ENCODE measurements around the gene NRP1.
A peak's percentile ranks its signal among the peaks of the same experiment; 100 is the strongest.

The NRP1 gene

GRCh38 chr10:33229252-33229948 is 105.1 kb downstream of the NRP1 start:
- Histone ChIP-seq H4K91ac (ENCODE audit: low read depth, low read length) (no peak overlapping the region), H2BK12ac (ENCODE audit: low read length) (no peak overlapping the region), H3K9ac (ENCODE audit: low read length) (no peak overlapping the region), H3K4me1 (ENCODE audit: control insufficient read depth in 1 of 2, insufficient read depth in 2 of 2, low read length in 2 of 2) (peaks cover 0 to 7% of the 10 kb centered on the region in 2 experiments), H3K27ac (ENCODE audit: low read depth, low read length) (no peak overlapping the region), H2BK120ac (ENCODE audit: insufficient read depth, low read length, poor library complexity) (no peak overlapping the region), H3K79me2 (ENCODE audit: control insufficient read depth, insufficient read depth, low read length, poor library complexity) (no peaks in the 10 kb centered on the region), H3K9me3 (ENCODE audit: insufficient read depth, low read depth, low read length) (no peaks in the 10 kb centered on the region), H2AK5ac (ENCODE audit: low read length) (no peak overlapping the region), H3K36me3 (ENCODE audit: control insufficient read depth in 1 of 2, insufficient read depth in 2 of 2, low read length in 2 of 2) (peaks cover 0 to 8% of the 10 kb centered on the region in 2 experiments), H3K4me3 (ENCODE audit: low read depth, low read length) (no peak overlapping the region), H3K14ac (ENCODE audit: low read length) (no peak overlapping the region), H3K18ac (ENCODE audit: low read length) (no peak overlapping the region), H2BK5ac (ENCODE audit: low read depth, low read length, poor library complexity) (no peak overlapping the region), H4K12ac (ENCODE audit: low read depth, low read length) (no peak overlapping the region), H3K27me3 (ENCODE audit: insufficient read depth, low read length) (no peaks in the 10 kb centered on the region), H4K8ac (ENCODE audit: low read depth, low read length) (no peak overlapping the region), H3K79me1 (ENCODE audit: low read length) (no peaks in the 10 kb centered on the region), H3K4me2 (ENCODE audit: low read length) (no peak overlapping the region), H3K4ac (ENCODE audit: low read depth, low read length) (no peak overlapping the region), H3K23ac (ENCODE audit: low read length) (no peak overlapping the region), H2AFZ (ENCODE audit: insufficient read depth, low read length, poor library complexity) (no peak overlapping the region)
- DNase-seq = no peak
- WGBS (ENCODE audit: extremely low coverage, insufficient coverage, insufficient read length) = no CpG with 5 or more reads among the region's 3 CpGs

- Histone ChIP-seq H3K79me2 (ENCODE audit: control insufficient read depth, insufficient read depth, low read length, poor library complexity) (no peaks in the 10 kb centered on the region), H3K23ac (ENCODE audit: low read length) (no peak overlapping the region), H3K9ac (ENCODE audit: low read length) (no peak overlapping the region), H3K27me3 (ENCODE audit: insufficient read depth, low read length) (no peaks in the 10 kb centered on the region), H2BK5ac (ENCODE audit: low read depth, low read length, poor library complexity) (no peak overlapping the region), H2AK5ac (ENCODE audit: low read length) (no peak overlapping the region), H3K4me1 (ENCODE audit: control insufficient read depth in 1 of 2, insufficient read depth in 2 of 2, low read length in 2 of 2) (peaks cover 0 to 7% of the 10 kb centered on the region in 2 experiments), H2BK12ac (ENCODE audit: low read length) (no peak overlapping the region), H3K18ac (ENCODE audit: low read length) (no peak overlapping the region), H2AFZ (ENCODE audit: insufficient read depth, low read length, poor library complexity) (no peak overlapping the region), H3K36me3 (ENCODE audit: control insufficient read depth in 1 of 2, insufficient read depth in 2 of 2, low read length in 2 of 2) (peaks cover 6 to 14% of the 10 kb centered on the region in 2 experiments), H3K4ac (ENCODE audit: low read depth, low read length) (no peak overlapping the region), H3K4me3 (ENCODE audit: low read depth, low read length) (no peak overlapping the region), H4K12ac (ENCODE audit: low read depth, low read length) (no peak overlapping the region), H4K91ac (ENCODE audit: low read depth, low read length) (no peak overlapping the region), H3K14ac (ENCODE audit: low read length) (no peak overlapping the region), H2BK120ac (ENCODE audit: insufficient read depth, low read length, poor library complexity) (no peak overlapping the region), H3K4me2 (ENCODE audit: low read length) (no peak overlapping the region), H3K27ac (ENCODE audit: low read depth, low read length) (no peak overlapping the region), H3K9me3 (ENCODE audit: insufficient read depth, low read depth, low read length) (no peaks in the 10 kb centered on the region), H4K8ac (ENCODE audit: low read depth, low read length) (no peak overlapping the region), H3K79me1 (ENCODE audit: low read length) (peaks cover 1% of the 10 kb centered on the region)
- no peak for DNase-seq
- no CpG with 5 or more reads among the region's 3 CpGs for WGBS (ENCODE audit: extremely low coverage, insufficient coverage, insufficient read length)
Measured at GRCh38 chr10:33228426-33228825, 106.0 kb downstream of the NRP1 start.

- H2BK12ac ChIP-seq (ENCODE audit: low read length) = no peak overlapping the region
- H3K4ac ChIP-seq (ENCODE audit: low read depth, low read length) = no peak overlapping the region
- no peak for DNase-seq
- no peak overlapping the region for H2AK5ac ChIP-seq (ENCODE audit: low read length)
- H3K4me3 ChIP-seq (ENCODE audit: low read depth, low read length) = no peak overlapping the region
- peaks cover 10 to 15% of the 10 kb centered on the region in 2 experiments for H3K36me3 ChIP-seq (ENCODE audit: control insufficient read depth in 1 of 2, insufficient read depth in 2 of 2, low read length in 2 of 2)
- no peak overlapping the region for H3K14ac ChIP-seq (ENCODE audit: low read length)
- H2AFZ ChIP-seq (ENCODE audit: insufficient read depth, low read length, poor library complexity) = no peak overlapping the region
- WGBS (ENCODE audit: extremely low coverage, insufficient coverage, insufficient read length) = no CpG with 5 or more reads among the region's 2 CpGs
- no peaks in the 10 kb centered on the region for H3K9me3 ChIP-seq (ENCODE audit: insufficient read depth, low read depth, low read length)
- no peak overlapping the region for H3K23ac ChIP-seq (ENCODE audit: low read length)
- H2BK5ac ChIP-seq (ENCODE audit: low read depth, low read length, poor library complexity) = no peak overlapping the region
- H4K8ac ChIP-seq (ENCODE audit: low read depth, low read length) = no peak overlapping the region
- H3K79me1 ChIP-seq (ENCODE audit: low read length) = peaks cover 1% of the 10 kb centered on the region
- H2BK120ac ChIP-seq (ENCODE audit: insufficient read depth, low read length, poor library complexity) = no peak overlapping the region
- H3K27ac ChIP-seq (ENCODE audit: low read depth, low read length) = no peak overlapping the region
- H3K18ac ChIP-seq (ENCODE audit: low read length) = no peak overlapping the region
- no peaks in the 10 kb centered on the region for H3K27me3 ChIP-seq (ENCODE audit: insufficient read depth, low read length)
- H3K4me2 ChIP-seq (ENCODE audit: low read length) = no peak overlapping the region
- no peak overlapping the region for H3K9ac ChIP-seq (ENCODE audit: low read length)
- H3K4me1 ChIP-seq (ENCODE audit: control insufficient read depth in 1 of 2, insufficient read depth in 2 of 2, low read length in 2 of 2) = peaks cover 0 to 4% of the 10 kb centered on the region in 2 experiments
- no peaks in the 10 kb centered on the region for H3K79me2 ChIP-seq (ENCODE audit: control insufficient read depth, insufficient read depth, low read length, poor library complexity)
- no peak overlapping the region for H4K91ac ChIP-seq (ENCODE audit: low read depth, low read length)
- H4K12ac ChIP-seq (ENCODE audit: low read depth, low read length) = no peak overlapping the region
Measured at GRCh38 chr10:33227489-33227888, 107.0 kb downstream of the NRP1 start.

- no peak overlapping the region for H3K23ac ChIP-seq (ENCODE audit: low read length)
- DNase-seq = peak; percentile 18 to 77
- no CpG with 5 or more reads among the region's 7 CpGs for WGBS (ENCODE audit: extremely low coverage, insufficient coverage, insufficient read length)
- no peaks in the 10 kb centered on the region for H3K79me2 ChIP-seq (ENCODE audit: control insufficient read depth, insufficient read depth, low read length, poor library complexity)
- H3K4me1 ChIP-seq (ENCODE audit: control insufficient read depth in 1 of 2, insufficient read depth in 2 of 2, low read length in 2 of 2) = no peaks in the 10 kb centered on the region
- H2BK120ac ChIP-seq (ENCODE audit: insufficient read depth, low read length, poor library complexity) = no peak overlapping the region
- peaks cover 1% of the 10 kb centered on the region for H3K79me1 ChIP-seq (ENCODE audit: low read length)
- no peak overlapping the region for H3K4ac ChIP-seq (ENCODE audit: low read depth, low read length)
- H3K27ac ChIP-seq (ENCODE audit: low read depth, low read length) = no peak overlapping the region
- H3K4me2 ChIP-seq (ENCODE audit: low read length) = no peak overlapping the region
- H2AK5ac ChIP-seq (ENCODE audit: low read length) = no peak overlapping the region
- H3K27me3 ChIP-seq (ENCODE audit: insufficient read depth, low read length) = no peaks in the 10 kb centered on the region
- H4K12ac ChIP-seq (ENCODE audit: low read depth, low read length) = no peak overlapping the region
- H4K91ac ChIP-seq (ENCODE audit: low read depth, low read length) = no peak overlapping the region
- no peak overlapping the region for H2BK5ac ChIP-seq (ENCODE audit: low read depth, low read length, poor library complexity)
- H4K8ac ChIP-seq (ENCODE audit: low read depth, low read length) = no peak overlapping the region
- H2AFZ ChIP-seq (ENCODE audit: insufficient read depth, low read length, poor library complexity) = no peak overlapping the region
- H3K9me3 ChIP-seq (ENCODE audit: insufficient read depth, low read depth, low read length) = no peaks in the 10 kb centered on the region
- H2BK12ac ChIP-seq (ENCODE audit: low read length) = no peak overlapping the region
- no peak overlapping the region for H3K18ac ChIP-seq (ENCODE audit: low read length)
- no peak overlapping the region for H3K14ac ChIP-seq (ENCODE audit: low read length)
- peaks cover 13 to 19% of the 10 kb centered on the region in 2 experiments for H3K36me3 ChIP-seq (ENCODE audit: control insufficient read depth in 1 of 2, insufficient read depth in 2 of 2, low read length in 2 of 2)
- H3K9ac ChIP-seq (ENCODE audit: low read length) = no peak overlapping the region
- no peak overlapping the region for H3K4me3 ChIP-seq (ENCODE audit: low read depth, low read length)
Measured at GRCh38 chr10:33224251-33224965, 110.1 kb downstream of the NRP1 start.
